DMS53 treated with DMSO at 0.1 percent for 48 hours (cell line): ENCODE measurements around the gene PPP3CB.

Source experiments
- DNase-seq: peaks from one replicate; lab custom pipeline; 2025; ENCODE audit not compliant: unreplicated experiment; lab: John Stamatoyannopoulos, UW

The PPP3CB gene

GRCh38 chr10:73485320-73485719, 10.5 kb downstream of the PPP3CB start:
- no peak for DNase-seq

- no peak for DNase-seq
Observed at GRCh38 chr10:73480158-73480557, 15.7 kb downstream of the PPP3CB start.

GRCh38 chr10:73478636-73479035, 17.2 kb downstream of the PPP3CB start:
- DNase-seq, result no peak

- no peak for DNase-seq
Observed at GRCh38 chr10:73471226-73471625, 24.6 kb downstream of the PPP3CB start.

GRCh38 chr10:73469579-73469978, 26.2 kb downstream of the PPP3CB start:
- DNase-seq, result no peak

GRCh38 chr10:73467206-73467605, 28.6 kb downstream of the PPP3CB start:
- DNase-seq, result no peak

- DNase-seq, result no peak
Observed at GRCh38 chr10:73465978-73466726, 29.7 kb downstream of the PPP3CB start.

GRCh38 chr10:73460897-73461296, 34.9 kb downstream of the PPP3CB start:
- DNase-seq, result no peak

GRCh38 chr10:73459683-73460314, 36.0 kb downstream of the PPP3CB start:
- no peak for DNase-seq

- DNase-seq, result no peak
Observed at GRCh38 chr10:73456187-73456890, 39.5 kb downstream of the PPP3CB start.

- DNase-seq, result no peak
Observed at GRCh38 chr10:73449113-73449512, 46.7 kb downstream of the PPP3CB start.

GRCh38 chr10:73448384-73448783, 47.4 kb downstream of the PPP3CB start:
- DNase-seq, result no peak

GRCh38 chr10:73446926-73447325, 48.9 kb downstream of the PPP3CB start:
- no peak for DNase-seq

- DNase-seq, result no peak
Observed at GRCh38 chr10:73444457-73444856, 51.4 kb downstream of the PPP3CB start.

- DNase-seq, result no peak
Observed at GRCh38 chr10:73439605-73440312, 56.1 kb downstream of the PPP3CB start.

GRCh38 chr10:73439055-73439454, 56.8 kb downstream of the PPP3CB start:
- no peak for DNase-seq

- DNase-seq, result no peak
Observed at GRCh38 chr10:73433538-73433867, 62.3 kb downstream of the PPP3CB start, which contains the start of gene MSS51. Gene MSS51, minus strand, starts transcription at chr10:73433561. Its CDS starts 5,277 bp downstream, at chr10:73428284.

- DNase-seq, result no peak
Observed at GRCh38 chr10:73432646-73433537, 62.9 kb downstream of the PPP3CB start.

GRCh38 chr10:73426318-73426717, 69.5 kb downstream of the PPP3CB start:
- DNase-seq, result no peak

GRCh38 chr10:73424478-73424877, 71.3 kb downstream of the PPP3CB start:
- DNase-seq, result no peak
